ENCODE measurements around the gene IL20RB. TPM values are rescaled to one million over a fixed set of nuclear protein-coding genes. Genes with fewer than 3 reads are reported as not detected.

IL20RB gene
- total and polyA plus RNA-seq, 2 of the 13 experiments (the other 11 are each of a cell fraction or from before 2014, with no cell fraction given), result 0.22 to 0.32 TPM

GRCh38 chr3:136995652-136996051 is 37.9 kb downstream of the IL20RB start:
- DNase-seq (ENCODE audit: low spot score) (no peak), ATAC-seq (no peak), FAIRE-seq (no peak)
- no peak overlapping the region for H3K9ac ChIP-seq (ENCODE audit: insufficient read depth, low read depth, low read length)
- no TSS peak for BruUV-seq (replicated peaks)
- in situ Hi-C loops (cut with HindIII; ENCODE audit: extremely low pct_ligation_motif_present, low pct_unique_long_range_greater_than_20kb), result no loop called here
- no peak overlapping the region for H2AFZ ChIP-seq (ENCODE audit: low read length)
- no peaks in the 10 kb centered on the region for H3K36me3 ChIP-seq (replicated peaks in 1 of 2; ENCODE audit: control insufficient read depth in 1 of 2, insufficient read depth in 2 of 2, low read length in 2 of 2)
- H3K27me3 ChIP-seq (ENCODE audit: control insufficient read depth in 1 of 2, insufficient read depth in 2 of 2, low read length in 2 of 2), result no peaks in the 10 kb centered on the region; a peak in 1 of 5 replicates
- no peak for TF ChIP-seq MEIS1 (CRISPR knock-in tag; IDR thresholded peaks at IDR 0.05; ENCODE audit: borderline replicate concordance)
- TF ChIP-seq SNAPC5 (CRISPR knock-in tag; IDR thresholded peaks at IDR 0.05; ENCODE audit: borderline replicate concordance), result no peak
- TF ChIP-seq MIER2 (CRISPR knock-in tag; IDR thresholded peaks at IDR 0.05), result no peak
- no peak for TF ChIP-seq ZSCAN29 (CRISPR knock-in tag; conservative IDR thresholded peaks at IDR 0.05)
- TF ChIP-seq ZBTB38 (CRISPR knock-in tag; IDR thresholded peaks at IDR 0.05), result no peak
- no peak for TF ChIP-seq RXRA (CRISPR knock-in tag; IDR thresholded peaks at IDR 0.05)
- no peak for TF ChIP-seq TRAFD1 (CRISPR knock-in tag; IDR thresholded peaks at IDR 0.05; ENCODE audit: borderline replicate concordance)
- no peak for TF ChIP-seq IRF2 (CRISPR knock-in tag; IDR thresholded peaks at IDR 0.05)
- TF ChIP-seq CREB1 (IDR thresholded peaks at IDR 0.05), result no peak
- no peak for TF ChIP-seq CREB1 (CRISPR knock-in tag; IDR thresholded peaks at IDR 0.05)
- no peak for TF ChIP-seq EEA1 (CRISPR knock-in tag; IDR thresholded peaks at IDR 0.05; ENCODE audit: borderline replicate concordance)
- no peak for TF ChIP-seq POLR2AphosphoS2 (IDR thresholded peaks at IDR 0.05; ENCODE audit: low read depth, low read length)
- TF ChIP-seq ZNF264 (CRISPR knock-in tag; IDR thresholded peaks at IDR 0.05), result no peak
- TF ChIP-seq ONECUT2 (CRISPR knock-in tag; IDR thresholded peaks at IDR 0.05), result no peak
- no peak for TF ChIP-seq ZNF678 (CRISPR knock-in tag; IDR thresholded peaks at IDR 0.05)
- no peaks in the 10 kb centered on the region for H4K20me1 ChIP-seq (ENCODE audit: insufficient read depth, low read length)
- no peak overlapping the region for H3K27ac ChIP-seq (ENCODE audit: extremely low read length, insufficient read depth, low read length)
- POLR2A ChIA-PET, result no interaction called here
- 33% methylated on average over 1 of the region's 1 CpG for WGBS (ENCODE audit: low lambda C conversion rate)
- intact Hi-C loops (cut with micrococcal nuclease; ENCODE audit: unreplicated experiment), result no loop called here
- H3K4me2 ChIP-seq (ENCODE audit: low read depth, low read length), result no peak overlapping the region
- no peak overlapping the region for H3K4me3 ChIP-seq (replicated peaks in 1 of 3; ENCODE audit: insufficient read depth in 1 of 3, low read depth in 2 of 3, low read length in 3 of 3)
- no peaks in the 10 kb centered on the region for H3K9me3 ChIP-seq (ENCODE audit: low read length)
- CTCF ChIA-PET (ENCODE audit: low intra/inter-chr PET ratio, low total read pairs), result no interaction called here
- peaks cover 11% of the 10 kb centered on the region for H3K4me1 ChIP-seq (ENCODE audit: insufficient read depth, low read length)
- no peaks in the 10 kb centered on the region for H3K79me2 ChIP-seq (ENCODE audit: insufficient read depth, low read length)

All from HepG2 (cell line).